Measurements from ENCODE around the gene TNS1.

TNS1 gene

DNA sequence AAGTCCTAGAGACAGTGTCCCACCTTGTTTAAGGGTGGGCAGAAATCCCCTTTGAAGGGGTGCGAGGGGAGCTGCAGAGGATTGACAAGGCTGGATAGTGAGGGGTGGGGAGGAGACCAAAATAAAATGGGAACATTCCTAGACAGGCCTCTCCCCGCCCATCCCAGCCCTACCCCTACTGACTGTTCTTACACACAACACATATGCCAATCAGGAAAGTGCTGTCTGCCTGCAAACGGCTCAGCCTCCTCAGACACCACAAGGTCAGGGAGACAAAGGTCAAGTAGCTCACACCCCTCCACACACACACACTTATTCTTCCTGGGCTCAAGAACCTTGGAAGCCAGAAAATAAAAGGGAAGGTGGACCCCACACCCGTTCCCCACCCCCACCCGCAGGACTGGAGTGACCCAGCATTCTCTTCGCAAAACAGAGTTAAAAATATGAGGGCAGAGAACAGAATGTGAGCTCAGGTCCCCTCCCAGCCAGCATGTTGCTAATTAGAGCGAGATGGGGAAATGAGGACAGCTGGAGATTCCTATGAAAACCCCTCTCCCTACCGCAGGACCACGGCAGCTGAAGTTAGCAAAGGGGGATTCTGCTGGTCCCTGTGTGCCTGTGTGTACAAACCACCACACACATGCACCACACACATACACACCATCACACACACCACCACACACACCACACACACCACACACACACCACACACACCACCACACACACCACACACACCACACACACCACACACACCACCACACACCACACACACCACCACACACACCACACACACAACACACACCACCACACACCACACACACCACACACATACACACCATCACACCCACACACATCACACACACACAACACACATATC lies 197.8 kb downstream of the TNS1 start:
- DNase-seq = no peak

- no peak for DNase-seq
Observed at GRCh38 chr2:217804338-217804737, 198.5 kb downstream of the TNS1 start.

- no peak for DNase-seq
Observed at GRCh38 chr2:217803653-217803960, 199.2 kb downstream of the TNS1 start.

DNA sequence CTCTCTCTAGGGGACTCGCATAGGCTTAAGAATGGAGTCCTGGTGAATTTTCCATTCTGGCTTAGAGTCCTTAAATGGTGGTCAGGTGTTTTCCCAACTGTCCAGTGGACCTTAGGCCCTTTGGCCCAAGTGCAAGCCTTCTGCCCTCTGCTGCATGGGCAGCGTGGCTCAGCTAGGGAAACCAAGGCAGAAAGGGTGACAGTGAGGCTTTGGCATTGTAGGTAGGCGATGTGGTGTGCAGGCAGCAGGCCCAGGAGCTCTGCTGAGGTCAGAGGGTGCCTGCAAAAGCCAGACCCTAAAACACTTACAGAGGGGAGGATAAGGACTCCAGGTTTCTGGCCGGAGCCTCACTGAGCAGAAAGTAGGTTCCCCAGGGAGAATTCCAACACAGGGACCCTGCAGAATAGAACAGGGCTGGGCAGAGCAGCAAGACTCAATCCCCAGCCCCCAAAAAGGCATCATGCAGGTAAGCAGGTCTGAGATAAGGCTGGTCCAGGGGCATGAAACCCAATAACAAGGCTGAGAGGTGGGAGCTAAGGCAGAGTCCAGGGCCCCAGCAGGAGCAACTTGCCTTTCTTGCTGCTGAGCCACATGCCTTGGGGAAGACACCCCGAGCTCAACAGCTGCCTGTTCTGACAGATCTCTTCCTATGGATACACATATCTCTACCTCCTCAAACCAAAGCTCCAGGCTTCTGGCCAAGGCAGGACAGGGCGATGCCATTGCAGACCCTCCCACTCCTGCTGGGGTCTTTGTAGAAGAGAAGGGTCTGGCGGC lies 199.7 kb downstream of the TNS1 start:
- DNase-seq = no peak

DNA sequence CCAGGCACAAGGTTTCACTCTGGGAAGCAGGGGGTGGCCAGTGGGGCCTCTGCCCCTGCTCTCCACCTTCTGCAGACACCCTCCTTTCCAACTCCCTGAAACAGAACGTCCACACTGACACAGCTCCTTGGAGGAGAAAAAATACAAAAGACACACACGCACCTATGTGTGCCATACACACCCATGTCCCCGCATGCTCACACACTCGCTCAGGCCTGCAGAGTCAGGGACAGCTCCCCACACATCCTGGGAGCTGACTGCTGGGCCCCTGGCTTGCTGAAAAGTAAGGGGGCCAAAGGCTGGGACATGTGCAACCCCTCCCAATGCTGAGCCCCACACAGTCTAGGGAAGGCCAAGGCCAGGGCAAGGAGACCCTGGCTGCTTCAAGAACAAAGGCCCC lies 200.5 kb downstream of the TNS1 start:
- no peak for DNase-seq

GRCh38 chr2:217801711-217802110 lies 201.1 kb downstream of the TNS1 start:
- no peak for DNase-seq

DNA sequence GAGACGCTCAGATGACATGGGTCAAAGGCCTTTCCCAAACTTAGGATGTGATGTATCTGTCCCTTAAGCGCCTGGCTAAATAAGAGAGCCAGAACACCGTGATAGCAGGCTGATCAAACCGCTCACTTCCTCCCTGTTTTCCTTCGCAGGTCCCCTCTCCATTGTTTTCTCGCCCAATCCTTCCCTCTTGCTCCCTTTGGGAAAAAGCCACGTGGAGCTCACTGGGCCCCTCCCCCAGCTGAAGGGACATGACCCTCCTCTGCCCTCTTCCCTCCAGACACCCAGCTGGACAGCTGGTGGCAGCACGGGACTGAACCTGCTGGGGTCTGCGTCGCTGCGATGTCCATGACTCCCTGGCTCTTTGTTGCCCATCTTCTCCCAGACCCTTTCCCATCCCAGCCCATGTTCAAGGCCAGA lies 201.7 kb downstream of the TNS1 start:
- no peak for DNase-seq

- no peak for DNase-seq
Observed at GRCh38 chr2:217800433-217801114, 202.2 kb downstream of the TNS1 start.

DNA sequence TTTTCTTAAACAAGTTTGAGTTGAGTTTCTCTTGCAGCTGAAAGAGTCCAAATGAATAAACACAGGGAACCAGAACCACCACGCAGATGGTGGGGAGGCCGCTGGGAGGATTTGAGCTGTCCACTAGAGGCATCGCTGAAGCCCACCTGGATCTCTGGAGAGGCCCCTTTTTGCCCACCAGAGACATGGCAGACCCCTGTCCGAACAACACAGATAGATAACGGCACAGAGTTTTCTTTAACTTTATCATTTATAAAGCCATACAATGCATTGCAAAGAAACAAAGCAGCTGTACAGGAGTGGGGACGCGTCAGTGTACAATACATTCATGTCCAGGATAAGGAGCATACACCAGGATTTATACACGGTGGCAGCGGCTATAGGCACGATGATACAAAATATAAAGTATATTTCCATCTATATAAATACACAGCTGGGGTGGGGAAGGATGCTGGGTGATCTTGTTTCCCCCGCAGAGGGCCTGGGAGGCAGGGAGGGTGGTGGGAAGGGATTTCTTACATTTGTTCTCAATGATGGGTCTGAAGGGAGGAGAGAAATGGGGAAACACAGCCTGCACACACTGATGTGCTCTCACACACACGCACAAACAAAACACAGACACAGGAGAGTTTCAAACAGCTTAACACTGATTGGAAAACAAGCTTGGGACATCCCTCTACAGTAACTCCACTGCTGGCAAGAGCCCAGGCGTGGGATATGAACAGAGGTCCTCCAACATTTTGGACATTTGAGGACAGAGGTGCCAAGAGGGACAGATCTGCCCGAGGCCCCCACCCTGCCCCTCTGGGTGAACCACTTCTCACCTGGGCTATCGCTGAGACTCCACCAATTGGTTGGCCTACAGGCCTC lies 203.0 kb downstream of the TNS1 start:
- no peak for DNase-seq

DNA sequence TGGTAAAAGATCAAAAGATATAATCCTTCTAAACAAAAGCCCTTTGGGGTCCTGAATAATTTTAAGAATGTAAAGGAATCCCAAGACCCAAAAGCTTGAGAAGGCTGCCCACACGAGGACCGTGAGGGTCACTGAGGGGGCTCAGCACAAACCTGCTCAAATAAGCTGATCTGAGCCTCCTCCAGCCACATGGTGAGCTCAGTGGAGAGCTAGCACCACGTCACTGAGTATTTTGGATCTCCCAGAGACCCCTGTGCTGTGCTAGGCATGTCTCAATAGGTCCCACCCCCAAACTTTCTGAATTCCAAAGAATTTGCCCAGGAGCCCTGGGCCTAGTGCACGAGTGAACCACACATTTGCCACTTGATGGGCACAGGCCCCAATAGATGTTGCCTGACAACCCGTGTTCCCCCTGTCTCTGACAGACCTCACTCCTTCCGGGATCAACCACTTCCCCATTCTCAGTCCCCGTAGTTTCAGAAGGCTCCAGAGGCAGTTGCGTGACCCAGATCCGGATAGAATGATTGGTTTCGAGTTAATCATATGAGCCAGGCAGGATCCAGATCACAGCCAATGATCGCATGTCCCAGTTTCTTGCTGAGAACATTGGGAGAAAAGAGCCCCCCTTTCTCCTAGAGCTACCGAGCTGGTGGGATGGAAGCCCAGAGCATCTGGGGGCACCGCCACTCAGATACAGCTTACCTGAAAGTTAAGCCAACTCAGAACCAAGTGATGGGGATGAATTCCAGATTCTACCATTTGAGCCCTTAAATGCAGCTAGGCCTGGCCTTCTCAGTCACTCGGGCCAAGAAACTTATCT lies 203.8 kb downstream of the TNS1 start:
- peak in 1 of 2 donors; percentile 33 for DNase-seq

DNA sequence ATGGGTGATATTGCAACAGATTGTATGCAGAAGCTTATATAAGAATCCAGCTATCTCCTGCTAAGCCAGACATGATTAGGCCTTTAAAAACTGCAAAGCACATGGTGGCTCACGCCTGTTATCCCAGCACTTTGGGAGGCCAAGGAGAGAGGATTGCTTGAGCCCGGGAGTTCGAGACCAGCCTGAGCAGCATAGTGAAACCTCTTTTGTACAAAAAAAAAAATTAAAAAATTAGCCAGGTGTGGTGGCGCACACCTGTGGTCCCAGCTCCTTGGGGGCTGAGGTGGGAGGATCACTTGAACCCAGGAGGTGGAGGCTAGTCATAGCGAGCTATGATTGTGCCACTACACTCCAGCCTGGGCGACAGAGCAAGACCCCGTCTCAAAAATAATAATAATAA lies 204.6 kb downstream of the TNS1 start:
- no peak for DNase-seq

DNA sequence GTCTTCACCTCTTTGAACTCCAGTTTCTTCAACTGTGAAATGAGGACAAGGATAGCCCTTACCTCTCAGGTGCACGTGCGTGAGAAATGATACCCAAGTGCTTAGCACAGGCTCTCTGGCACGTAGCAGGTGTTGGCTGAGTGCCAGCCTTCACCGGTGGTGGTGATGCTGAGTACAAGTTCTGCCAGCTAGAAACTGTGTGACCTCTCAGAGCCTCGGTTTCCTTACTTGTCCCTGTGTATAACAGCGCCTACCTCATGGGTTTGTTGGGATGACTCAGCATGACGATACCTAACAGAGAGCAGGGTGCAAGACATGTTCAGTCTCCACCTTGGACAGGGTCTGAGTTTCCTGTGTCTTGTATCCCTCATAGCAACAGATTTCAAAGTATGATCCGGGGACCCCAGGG lies 205.1 kb downstream of the TNS1 start:
- DNase-seq = no peak

GRCh38 chr2:217797165-217797564 lies 205.6 kb downstream of the TNS1 start:
- no peak for DNase-seq

DNA sequence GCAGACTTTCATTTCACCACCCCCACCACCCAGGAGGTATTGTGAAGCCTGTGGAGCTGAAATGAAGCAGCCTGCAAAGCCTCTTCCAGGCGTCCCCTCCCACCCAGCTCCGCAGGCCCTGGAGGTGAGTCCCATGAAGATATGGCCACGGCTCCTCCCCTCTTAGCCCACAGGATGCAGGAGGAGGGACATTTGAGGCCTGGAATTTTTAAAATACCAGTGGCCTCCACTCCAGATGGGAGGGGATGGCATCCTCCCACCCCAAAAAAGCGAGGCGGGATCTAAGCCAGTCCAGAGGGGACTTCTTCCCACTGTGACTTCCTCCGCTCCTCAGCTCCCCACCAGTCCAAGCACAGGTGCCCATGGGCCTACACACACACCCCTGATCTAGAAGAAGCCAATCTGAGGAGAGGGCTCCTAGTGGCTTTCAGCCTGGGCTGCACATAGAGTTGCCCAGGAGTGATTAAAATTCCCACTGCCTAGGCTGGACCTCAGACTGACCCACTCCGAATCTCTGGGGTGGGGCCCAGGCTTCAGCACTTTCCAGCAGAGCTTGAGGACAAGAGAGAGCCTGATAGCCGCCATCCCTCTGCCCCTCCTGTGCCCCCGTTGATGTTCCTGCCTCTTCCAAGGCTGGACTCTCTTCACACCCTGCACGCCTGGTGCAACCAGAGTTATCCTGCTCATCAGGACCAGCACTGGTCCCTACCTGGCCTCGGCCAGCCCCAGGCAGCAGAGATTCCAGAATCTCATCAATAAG lies 206.9 kb downstream of the TNS1 start:
- DNase-seq = no peak

- DNase-seq = no peak
Observed at GRCh38 chr2:217795067-217795466, 207.7 kb downstream of the TNS1 start.

- DNase-seq = no peak
Observed at GRCh38 chr2:217794133-217794986, 208.4 kb downstream of the TNS1 start.

- DNase-seq = no peak
Observed at GRCh38 chr2:217793566-217794132, 209.1 kb downstream of the TNS1 start.

GRCh38 chr2:217792626-217793527 lies 209.9 kb downstream of the TNS1 start:
- DNase-seq = no peak
